Measurements from ENCODE around the gene ZRANB1.
A peak's percentile ranks its signal among the peaks of the same experiment; 100 is the strongest.
"Not testable (repeated sequence)": the region's sequence is repeated elsewhere in the genome, so short reads cannot be mapped to it uniquely, and the experiment has no call there.

The ZRANB1 gene

DNA sequence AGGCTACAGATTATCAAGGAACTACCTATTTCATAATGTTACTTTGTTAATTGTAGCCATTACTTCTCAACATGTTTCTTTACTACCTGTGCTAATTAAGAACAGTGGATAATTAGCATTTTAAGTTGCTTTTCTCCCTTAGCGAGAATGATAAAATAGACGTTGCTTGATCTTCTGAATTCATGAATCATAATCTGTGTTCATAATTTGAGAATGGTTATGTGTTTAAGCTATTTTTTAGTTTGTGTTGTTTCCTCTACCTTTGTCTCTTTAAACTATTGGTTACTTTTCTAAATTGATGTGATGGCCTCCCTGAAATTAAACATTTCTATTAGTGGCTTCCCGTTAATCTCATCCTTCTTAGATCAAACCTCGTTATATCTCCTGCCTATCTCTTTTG is at the start of gene ZRANB1:
Gene ZRANB1 (plus strand): TSS at position 301 of the 400 bp plus-strand sequence. CDS start 371 bp downstream, outside the sequence.
- no peak for DNase-seq (ENCODE audit: low spot score)

DNA sequence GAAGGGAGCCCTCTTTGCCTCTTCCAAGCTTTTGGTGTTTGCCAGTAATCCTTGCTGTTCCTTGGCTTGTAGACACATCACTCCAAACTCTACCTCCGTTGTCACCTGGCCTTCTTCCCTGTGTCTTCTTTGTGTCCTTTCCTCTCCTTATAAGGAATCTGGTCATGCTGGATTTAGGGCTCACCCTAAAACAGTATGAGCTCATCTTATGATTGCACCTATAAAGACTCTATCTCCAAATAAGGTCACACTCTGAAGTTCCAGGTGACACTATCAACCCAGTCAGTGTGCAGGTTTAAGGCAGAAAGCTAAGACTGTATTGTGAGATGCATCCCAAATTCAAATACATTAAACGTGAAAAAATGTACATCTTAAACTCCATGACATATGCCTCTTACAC is 49.0 kb upstream of the ZRANB1 start:
- no peak for DNase-seq (ENCODE audit: low spot score)

DNA sequence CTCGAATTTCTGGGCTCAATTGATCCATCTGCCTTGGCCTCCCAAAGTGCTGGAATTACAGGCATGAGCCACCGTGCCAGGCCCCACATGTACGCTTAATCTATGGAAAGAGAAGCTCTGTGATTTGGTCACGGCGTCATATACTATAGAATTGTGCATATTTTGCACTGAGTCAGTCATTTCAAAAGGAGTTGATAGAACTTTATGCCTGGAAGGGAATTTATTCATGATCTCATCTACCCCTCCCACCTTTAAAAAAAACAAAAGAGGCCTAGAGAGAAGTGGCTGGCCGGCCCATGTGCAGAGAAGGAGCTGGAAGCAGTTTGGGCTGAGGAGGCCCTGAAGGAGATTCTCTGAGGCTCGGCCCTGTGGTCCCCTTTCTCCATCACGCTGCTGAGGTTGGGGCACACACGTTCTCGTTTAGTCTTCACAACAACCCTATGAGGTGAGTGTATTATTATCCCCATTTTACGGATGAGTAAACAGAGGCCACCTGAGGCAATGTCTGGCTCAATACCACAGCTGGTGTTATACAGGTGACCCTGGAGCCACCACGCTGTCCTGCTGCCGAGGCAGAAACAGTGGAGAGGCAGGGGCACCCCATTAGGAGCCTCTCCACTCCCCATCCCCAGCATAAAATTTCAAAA is 47.2 kb upstream of the ZRANB1 start:
- DNase-seq (ENCODE audit: low spot score), result no peak

DNA sequence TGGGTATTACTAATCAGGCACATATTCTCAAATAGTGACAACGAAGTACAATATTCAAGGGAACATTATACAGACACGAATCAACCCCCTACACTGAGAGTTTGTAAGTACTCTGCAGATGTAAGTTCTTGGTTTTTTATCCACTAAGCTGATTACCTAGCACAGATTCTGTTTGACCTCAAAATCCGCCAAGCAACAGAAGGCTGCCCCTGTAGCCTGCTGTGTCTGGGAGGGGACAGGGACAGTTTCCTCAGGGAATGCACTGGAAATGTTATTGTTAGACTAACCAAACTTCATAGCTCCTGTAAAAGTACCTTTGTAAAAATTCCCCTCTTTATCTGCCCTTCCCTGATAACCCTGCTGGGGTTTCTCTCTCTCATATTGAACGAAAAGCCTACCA is 45.2 kb upstream of the ZRANB1 start:
- DNase-seq (ENCODE audit: low spot score), result no peak

DNA sequence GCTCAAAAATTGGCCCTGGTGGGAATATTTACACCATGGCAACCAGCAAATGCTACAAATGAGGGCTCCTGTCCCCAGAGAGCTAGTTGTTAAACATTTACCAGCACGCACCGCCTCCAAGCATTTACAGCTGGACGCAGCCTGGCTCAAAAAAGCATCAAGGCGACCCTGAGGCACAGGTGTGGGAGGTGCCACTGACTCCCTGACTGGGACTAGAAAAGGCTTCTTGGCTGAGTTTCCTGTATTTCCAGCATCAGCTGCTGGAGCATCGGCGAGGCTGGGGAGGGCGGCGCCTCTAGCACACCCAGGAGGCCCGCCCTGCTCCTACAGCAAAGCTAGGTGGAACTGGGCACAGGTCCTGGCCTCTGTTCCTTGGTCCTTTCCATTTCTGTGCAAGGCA is 43.5 kb upstream of the ZRANB1 start:
- no peak for DNase-seq (ENCODE audit: low spot score)

DNA sequence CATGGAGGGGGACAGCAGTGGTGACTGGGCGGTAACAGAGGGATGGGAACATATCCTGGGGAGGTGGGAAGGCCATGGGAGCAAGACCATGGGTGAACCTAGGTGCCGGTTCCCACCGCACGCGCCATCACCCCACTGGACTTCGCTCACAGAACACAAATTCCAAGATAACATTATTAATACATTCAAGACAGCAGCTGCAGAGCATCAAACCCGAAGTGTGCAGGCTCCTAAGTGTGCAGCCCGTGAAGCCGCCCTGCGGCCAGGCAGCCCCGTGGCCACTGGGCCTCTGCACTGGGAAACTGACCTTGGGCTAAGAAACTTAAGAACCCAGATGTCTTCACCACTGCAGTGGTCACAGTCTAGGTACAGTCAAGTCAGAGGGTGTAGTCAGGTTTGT is 42.8 kb upstream of the ZRANB1 start:
- no peak for DNase-seq (ENCODE audit: low spot score)

DNA sequence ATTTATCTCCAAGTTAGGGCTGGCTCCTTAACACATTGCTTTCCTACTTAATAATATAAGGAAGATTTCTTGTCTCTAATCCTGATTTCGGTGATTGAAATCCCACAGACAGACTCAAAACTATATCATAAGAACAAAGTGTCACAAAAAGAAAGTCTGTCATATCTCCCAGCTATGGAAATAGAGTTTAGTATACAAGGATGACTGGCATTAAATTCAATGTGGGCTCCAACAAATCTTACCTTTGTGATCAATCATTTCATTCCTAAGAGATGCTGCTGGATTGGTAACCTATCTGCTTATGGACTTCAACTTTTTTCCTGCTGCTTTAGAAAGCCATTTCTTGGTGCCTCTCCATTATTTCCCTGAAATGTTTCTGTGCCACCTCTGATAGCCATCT is 39.5 kb upstream of the ZRANB1 start:
- DNase-seq (ENCODE audit: low spot score), result no peak

DNA sequence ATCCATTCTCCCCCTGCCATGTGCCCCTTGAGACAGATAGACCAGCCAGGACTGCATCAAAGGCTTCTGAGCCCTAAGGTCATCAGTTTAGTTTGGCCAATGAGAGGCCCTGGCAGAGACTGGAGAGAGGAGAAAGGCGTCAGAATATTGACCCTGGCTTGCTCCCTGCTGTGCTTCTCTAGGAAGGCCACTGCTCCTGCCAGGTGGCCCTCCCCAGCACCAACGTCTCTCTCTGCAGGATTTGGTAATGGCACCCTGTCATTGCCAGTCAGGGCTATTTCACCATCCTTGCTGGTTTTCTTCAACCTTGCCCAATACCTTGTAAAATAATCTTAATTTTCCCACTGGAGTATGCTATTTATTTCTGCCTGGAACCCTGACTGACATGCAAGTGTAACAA is 38.8 kb upstream of the ZRANB1 start:
- no peak for DNase-seq (ENCODE audit: low spot score)

DNA sequence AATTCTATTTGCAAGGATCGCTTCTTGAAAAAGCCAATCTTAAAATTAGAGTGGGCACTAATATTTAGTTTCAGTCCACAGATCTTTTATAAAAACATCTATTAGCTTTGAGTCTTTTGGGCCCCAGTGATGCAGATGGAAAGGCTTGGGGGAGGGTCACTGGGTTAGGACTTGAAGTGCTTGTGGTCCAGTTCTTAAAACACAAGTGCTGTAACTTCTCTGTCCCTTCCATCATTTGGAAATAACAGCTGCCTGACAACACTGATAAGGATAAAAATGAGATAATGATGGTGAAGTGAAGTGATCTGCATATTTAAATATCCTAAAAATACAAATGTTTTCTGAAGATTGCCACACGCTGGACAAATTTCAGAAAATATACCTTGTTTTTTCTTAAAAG is 37.1 kb upstream of the ZRANB1 start:
- DNase-seq (ENCODE audit: low spot score), result no peak

DNA sequence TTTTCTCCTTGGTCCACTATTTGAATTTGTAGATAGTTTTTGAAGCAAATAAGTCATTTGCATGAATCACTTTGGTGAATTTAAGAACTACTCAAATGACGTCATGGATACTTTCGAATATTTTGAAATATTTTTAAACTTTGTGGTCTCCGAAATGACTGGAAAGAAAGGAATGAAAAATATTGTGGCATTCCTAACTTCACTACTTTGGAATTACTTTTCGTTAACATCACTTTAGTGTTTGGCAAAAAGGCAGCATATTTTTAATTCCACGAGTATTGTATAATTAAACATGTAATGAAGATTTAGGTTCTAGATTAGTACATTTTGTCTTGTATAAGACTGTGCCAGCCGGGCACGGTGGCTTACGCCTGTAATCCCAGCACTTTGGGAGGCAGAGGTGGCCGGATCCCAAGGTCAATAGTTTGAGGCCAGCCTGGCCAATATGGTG is 35.3 kb upstream of the ZRANB1 start:
- DNase-seq (ENCODE audit: low spot score), result peak; percentile 72

DNA sequence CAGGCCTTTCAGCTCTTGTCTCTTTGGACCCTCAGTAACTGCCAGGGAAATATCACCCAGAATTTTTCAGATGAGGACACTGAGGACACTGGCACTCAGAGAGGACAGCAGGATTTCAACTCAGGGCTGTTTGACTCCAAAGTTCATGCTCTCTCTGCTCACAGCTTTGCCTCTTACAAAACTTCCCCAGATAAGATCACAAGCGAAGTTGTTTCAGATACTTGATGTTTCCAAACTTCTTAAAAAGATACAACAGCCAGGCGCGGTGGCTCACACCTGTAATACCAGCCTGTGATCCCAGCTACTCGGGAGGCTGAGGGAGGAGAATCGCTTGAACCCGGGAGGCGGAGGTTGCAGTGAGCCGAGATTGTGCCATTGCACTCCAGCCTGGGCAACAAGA is 32.4 kb upstream of the ZRANB1 start:
- no peak for DNase-seq (ENCODE audit: low spot score)

DNA sequence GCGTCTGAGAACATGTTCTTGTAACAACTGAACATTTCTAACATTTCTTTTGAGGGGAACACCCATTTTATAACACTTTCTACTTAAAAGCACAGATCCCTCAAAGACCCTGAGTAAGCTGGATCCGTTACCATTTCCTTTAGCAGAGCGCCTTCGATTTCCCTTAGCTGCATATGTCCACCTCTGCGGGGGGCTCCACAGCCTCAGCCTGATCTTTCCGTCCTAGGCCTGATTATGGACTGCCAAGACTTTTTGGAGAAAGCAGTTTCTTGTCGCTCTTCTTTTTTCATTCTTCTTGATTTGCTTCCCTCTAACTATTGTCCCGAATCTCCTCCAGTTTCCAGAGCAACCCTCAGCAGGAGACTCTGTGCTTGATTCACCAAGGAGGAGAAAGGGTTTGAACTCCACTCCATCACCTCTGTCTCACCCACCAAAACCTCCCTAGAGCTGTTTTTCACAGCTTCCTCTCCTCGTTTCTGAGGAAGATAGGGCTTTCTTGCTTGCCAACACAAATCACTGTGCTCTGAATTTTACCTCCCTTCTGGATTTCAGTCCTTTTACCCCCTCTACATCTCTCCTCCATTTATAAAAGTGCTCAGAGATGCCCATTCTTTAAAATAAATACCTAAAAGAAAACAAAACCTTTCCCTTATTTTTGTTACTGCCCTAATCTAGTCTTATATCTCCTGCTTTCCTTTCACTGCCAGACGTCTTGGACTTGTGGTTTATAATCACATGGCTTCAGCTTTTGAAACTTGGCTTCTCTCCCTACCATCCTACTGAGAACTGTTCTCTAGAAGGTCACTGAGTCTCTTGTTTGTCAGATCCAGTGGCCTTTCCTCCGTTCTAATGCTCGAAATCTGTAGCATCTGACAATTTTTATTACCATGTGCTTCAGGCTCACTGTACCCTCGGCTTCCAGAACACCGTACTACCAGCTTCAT is 30.5 kb upstream of the ZRANB1 start:
- no peak for DNase-seq (ENCODE audit: low spot score)

DNA sequence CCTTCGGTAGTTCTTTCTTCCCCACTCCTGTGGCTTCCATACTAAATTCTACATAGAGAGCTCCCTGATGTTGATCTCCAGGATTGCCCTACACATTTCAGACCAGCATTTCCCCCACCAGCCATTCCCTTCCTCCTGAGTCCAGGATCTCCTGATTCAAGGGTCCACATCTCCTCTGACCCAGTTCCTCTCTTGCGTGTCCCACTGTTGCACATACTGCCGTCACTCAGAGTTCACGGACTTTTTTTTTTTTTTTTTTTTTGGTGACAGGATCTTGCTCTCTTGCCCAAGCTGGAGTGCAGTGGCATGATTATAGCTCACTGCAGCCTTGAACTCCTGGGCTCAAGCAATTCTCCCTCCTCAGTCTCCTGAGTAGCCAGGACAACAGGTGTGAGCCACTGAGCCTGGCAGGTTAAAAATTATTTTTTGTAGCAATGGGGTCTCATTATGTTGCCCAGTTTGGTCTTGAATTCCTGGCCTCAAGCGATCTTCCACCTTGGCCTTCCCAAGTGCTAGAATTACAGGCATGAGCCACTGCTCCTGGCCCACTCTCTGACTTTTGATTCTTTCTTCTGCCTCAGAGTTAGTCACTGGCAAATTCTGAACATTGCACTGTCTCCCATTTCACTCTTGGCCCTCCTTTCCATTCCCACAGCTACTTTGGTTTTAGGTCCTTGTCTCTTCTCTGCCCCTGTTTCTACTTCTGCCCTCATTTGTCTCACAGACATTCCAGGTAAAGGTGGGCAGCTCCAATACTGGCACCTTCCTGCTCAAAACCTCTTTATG is 29.6 kb upstream of the ZRANB1 start:
- no peak for DNase-seq (ENCODE audit: low spot score)

DNA sequence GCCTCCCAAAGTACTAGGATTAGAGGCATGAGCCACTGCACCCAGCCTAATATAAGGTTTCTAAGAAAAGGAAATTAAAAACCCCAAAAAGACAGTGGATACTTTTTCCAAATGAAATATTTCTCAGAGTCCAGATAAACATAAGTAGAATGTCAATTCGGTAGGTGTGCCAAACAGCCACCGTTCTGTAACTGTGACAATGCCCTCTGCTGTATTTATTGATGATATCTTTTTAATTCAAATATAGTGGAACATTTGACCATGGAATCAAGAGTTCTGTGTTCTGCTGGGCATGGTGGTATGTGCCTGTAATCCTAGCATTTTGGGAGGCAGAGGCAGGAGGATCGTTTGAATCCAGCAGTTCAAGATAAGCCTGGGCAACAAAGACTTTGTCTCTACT is 28.8 kb upstream of the ZRANB1 start:
- DNase-seq (ENCODE audit: low spot score), result no peak

DNA sequence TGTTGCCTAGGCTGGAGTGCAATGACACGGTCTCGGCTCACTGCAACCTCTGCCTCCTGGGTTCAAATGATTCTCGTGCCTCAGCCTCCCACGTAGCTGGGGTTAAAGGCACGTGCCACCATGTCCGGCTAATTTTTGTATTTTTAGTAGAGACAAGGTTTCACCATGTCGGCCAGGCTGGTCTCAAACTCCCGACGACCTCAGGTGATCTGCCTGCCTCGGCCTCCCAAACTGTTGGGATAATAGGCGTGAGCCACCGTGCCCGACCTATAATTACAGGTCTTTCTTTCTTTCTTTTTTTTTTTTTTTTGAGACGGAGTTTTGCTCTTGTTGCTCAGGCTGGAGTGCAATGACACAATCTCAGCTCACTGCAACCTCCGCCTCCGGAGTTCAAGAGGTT is 27.5 kb upstream of the ZRANB1 start:
- DNase-seq (ENCODE audit: low spot score), result not testable (repeated sequence)

DNA sequence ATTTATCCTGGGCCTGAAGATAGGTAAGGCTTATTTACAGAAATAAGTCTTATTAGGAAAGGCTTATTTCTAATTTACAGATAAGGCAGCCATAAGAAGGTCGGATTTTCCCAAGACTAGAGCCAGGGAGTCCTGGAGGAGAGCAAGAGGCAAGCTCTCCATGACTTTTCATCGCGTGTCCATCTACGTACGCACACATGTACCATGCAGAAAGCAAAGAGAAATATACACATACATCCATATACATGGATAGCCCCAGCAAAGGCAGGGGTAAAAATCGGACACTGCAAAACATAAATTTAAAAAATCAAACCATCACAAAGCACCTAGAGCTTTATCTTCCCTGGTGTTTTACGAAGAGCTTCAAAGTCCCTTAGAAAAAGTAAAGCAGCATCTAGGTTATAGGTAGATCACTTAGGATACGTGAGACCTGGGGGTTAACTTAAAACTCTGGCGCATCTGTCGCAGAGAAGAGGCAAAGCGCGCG is 25.8 kb upstream of the ZRANB1 start:
- DNase-seq (ENCODE audit: low spot score), result no peak

DNA sequence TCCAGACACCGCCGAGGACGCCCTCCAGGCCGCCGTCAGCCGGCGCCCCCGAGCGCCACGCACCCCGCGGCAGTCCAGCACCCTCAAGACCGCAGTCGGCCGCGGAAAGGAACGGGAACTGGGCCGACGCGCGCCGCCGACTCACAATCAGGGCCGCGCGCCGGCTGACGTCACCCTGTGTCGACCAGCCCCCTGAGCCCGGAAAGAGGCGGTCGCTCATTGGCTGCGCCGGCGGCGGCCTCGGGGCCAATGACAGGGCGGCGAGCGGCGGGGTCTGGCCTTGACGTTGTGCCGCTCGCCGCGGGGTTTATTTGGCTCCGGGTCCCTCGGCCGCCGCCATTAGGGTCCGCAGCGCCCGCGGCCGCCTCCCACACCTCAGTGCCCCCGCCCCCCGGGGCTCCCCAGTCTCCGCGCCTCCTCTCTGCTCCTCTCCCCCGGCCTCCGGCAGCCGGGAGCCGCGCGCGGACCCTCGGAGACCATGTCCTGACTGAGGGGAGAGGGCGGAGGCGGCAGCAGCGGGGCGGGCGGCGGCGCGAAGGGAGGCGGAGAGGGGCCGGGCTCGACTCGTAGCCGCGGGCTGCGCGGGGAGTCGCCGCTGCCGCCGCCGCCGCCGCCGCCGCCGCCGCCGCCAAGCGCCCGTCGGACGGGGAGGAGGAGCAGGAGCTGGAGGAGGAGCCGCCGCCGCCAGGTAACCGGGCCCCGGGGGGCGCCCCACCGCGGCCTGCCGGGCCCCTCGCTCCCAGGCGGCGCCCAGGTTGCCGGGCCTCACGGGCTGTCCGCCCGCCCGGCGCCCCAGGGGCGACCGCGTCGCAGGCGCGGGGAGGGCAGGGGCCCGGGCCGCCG is 25.1 kb upstream of the ZRANB1 start:
- DNase-seq (ENCODE audit: low spot score), result peak; percentile 100

DNA sequence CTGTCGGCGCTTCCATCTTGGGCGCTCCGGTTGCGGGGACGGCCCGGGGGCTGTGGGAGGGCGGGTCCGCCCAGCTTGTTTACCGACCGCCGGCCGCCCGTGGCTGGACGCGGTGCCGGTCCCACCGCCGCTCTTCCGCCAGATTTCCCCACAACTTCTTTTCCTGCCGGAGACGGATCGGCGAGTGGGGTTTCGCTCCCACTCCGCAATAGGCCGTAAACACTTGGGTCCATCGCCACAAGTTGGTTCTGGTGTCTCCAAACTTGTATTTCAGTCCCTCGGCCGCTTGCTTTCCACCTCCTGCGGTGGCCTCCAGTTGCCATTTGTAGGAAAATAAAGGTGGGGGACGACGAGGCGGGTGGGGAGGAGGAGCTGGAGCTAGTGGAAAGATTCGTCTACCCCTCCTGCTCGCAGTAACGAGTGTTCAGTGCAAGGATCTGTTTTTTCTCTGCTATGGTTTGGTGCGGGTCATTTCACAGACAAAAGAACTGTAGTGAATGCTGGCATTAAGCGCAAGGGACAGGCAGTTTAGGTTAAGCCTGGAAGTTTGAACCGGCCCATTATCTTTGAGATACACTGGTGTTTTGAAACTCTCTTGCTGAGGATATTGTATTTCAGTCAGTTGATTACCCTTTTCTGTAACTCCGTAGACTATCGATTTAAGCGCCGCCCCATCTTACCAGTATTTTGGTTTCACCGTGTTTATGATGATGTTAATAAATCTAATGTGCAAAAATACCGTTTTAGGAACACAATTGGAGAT is 24.3 kb upstream of the ZRANB1 start:
- peak; percentile 50 for DNase-seq (ENCODE audit: low spot score)

DNA sequence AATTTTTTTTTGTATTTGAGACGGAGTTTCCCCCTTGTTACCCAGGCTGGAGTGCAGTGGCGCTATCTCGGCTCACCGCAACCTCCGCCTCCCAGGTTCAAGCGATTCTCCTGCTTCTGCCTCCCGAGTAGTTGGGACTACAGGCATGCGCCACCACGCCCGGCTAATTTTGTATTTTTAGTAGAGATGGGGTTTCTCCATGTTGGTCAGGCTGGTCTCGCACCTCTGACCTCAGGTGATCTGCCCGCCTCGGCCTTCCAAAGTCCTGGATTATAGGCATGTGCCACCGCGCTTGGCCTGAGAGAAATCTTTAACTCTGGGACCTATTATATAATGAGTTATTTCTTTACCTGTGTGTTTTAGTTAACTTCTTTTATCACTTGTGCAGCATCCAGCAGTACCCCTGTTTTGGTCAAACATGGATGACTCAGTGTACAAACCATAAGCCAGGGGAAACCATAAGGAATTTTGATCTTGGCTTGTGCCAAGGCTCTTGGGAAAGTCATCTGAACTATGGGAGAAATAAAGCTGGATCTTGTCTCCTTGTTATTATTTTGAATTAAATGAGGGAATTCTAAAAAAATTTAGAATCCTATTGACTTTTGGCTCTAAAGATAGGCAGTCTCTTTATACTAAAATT is 23.6 kb upstream of the ZRANB1 start:
- DNase-seq (ENCODE audit: low spot score), result peak; percentile 65

DNA sequence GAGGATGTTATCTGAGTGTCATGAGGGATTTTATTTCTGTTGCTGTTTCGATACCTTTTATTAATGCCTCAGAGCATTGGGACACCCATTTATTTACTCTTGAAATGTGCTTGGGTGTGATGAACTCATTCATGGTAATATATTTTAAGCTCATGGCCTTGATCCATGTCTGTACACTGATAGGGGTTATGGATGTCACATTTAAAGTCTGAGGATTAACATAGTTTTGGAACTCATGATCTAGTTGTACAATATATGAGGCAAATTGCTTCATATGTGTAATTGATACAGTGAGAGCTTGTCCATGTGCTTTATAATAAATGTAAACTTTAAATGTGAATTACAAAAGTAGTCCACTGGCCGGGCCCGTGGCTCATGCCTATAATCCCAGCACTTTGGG is 23.0 kb upstream of the ZRANB1 start:
- no peak for DNase-seq (ENCODE audit: low spot score)
